ENCODE measurements around the gene DNAI4. TPM values are rescaled to one million over a fixed set of nuclear protein-coding genes. Genes with fewer than 3 reads are reported as not detected.
A peak's percentile ranks its signal among the peaks of the same experiment; 100 is the strongest.

DNAI4 gene
- total RNA-seq, 4 donors from 2014 or later, result 0.49 to 10.1 (median 4.7) TPM

GRCh38 chr1:66937529-66938234 lies 13.0 kb upstream of the DNAI4 start:
- H3K27me3 ChIP-seq, result no peaks in the 10 kb centered on the region
- H3K36me3 ChIP-seq, result no peaks in the 10 kb centered on the region
- H3K27ac ChIP-seq, result no peak overlapping the region
- WGBS, 2 donors (ENCODE audit: low coverage in 1 of 2), result 40 to 42% methylated on average over 1 of the region's 1 CpG
- no peak overlapping the region for H3K4me3 ChIP-seq
- TF ChIP-seq POLR2AphosphoS5 (IDR thresholded peaks at IDR 0.05), result no peak
- no peaks in the 10 kb centered on the region for H3K9me3 ChIP-seq
- no peak for ATAC-seq
- peaks cover 0 to 88% (median 13%) of the 10 kb centered on the region in 3 donors for H3K4me1 ChIP-seq

- peaks cover 3 to 87% (median 18%) of the 10 kb centered on the region in 3 donors for H3K4me1 ChIP-seq
- WGBS, 2 donors (ENCODE audit: low coverage in 1 of 2), result 58 to 70% methylated on average over 6 to 7 of the region's 7 CpGs
- TF ChIP-seq POLR2A (IDR thresholded peaks at IDR 0.05), result no peak
- no peak for TF ChIP-seq CTCF (IDR thresholded peaks at IDR 0.05)
- no peak for TF ChIP-seq POLR2AphosphoS5 (IDR thresholded peaks at IDR 0.05)
- no peak for TF ChIP-seq EP300 (IDR thresholded peaks at IDR 0.05)
- peak overlapping the region in 1 of 2 donors; percentile 11 for H3K4me3 ChIP-seq
- H3K27me3 ChIP-seq, result no peaks in the 10 kb centered on the region
- H3K27ac ChIP-seq, result peak overlapping the region in 1 of 4 donors; percentile 36
- ATAC-seq, result no peak
- no peaks in the 10 kb centered on the region for H3K9me3 ChIP-seq
- no peaks in the 10 kb centered on the region for H3K36me3 ChIP-seq
Observed at GRCh38 chr1:66933887-66934700, 9.4 kb upstream of the DNAI4 start.

- WGBS, 2 donors (ENCODE audit: low coverage in 1 of 2), result 44 to 45% methylated on average over 2 of the region's 2 CpGs
- no peak overlapping the region for H3K27ac ChIP-seq
- no peaks in the 10 kb centered on the region for H3K36me3 ChIP-seq
- TF ChIP-seq POLR2AphosphoS5 (IDR thresholded peaks at IDR 0.05) (no peak), CTCF (IDR thresholded peaks at IDR 0.05) (no peak), EP300 (IDR thresholded peaks at IDR 0.05) (no peak), POLR2A (IDR thresholded peaks at IDR 0.05) (no peak)
- H3K4me1 ChIP-seq, result peaks cover 3 to 86% (median 18%) of the 10 kb centered on the region in 3 donors
- no peaks in the 10 kb centered on the region for H3K9me3 ChIP-seq
- ATAC-seq, result no peak
- H3K4me3 ChIP-seq, result peak overlapping the region in 1 of 2 donors; percentile 91
- no peaks in the 10 kb centered on the region for H3K27me3 ChIP-seq
Observed at GRCh38 chr1:66932291-66932690, 7.6 kb upstream of the DNAI4 start.

- 0 to 34% methylated on average over 3 to 4 of the region's 4 CpGs for WGBS, 2 donors (ENCODE audit: low coverage in 1 of 2)
- no peak for ATAC-seq
- Histone ChIP-seq H3K27me3 (no peaks in the 10 kb centered on the region), H3K4me1 (peaks cover 3 to 86% (median 18%) of the 10 kb centered on the region in 3 donors), H3K36me3 (no peaks in the 10 kb centered on the region), H3K9me3 (no peaks in the 10 kb centered on the region), H3K4me3 (peak overlapping the region; percentile 56 to 91), H3K27ac (peak overlapping the region; percentile 72 to 98 (median 98))
- TF ChIP-seq POLR2A (IDR thresholded peaks at IDR 0.05), result no peak
- TF ChIP-seq POLR2AphosphoS5 (IDR thresholded peaks at IDR 0.05), result no peak
Observed at GRCh38 chr1:66931590-66931989, 6.9 kb upstream of the DNAI4 start.

GRCh38 chr1:66930823-66931174 lies 6.1 kb upstream of the DNAI4 start:
- Histone ChIP-seq H3K9me3 (no peaks in the 10 kb centered on the region), H3K27ac (peak overlapping the region; percentile 72 to 98 (median 98)), H3K27me3 (no peaks in the 10 kb centered on the region), H3K36me3 (no peaks in the 10 kb centered on the region), H3K4me1 (peaks cover 3 to 86% (median 18%) of the 10 kb centered on the region in 3 donors), H3K4me3 (peak overlapping the region; percentile 56 to 91)
- ATAC-seq, result no peak
- no peak for TF ChIP-seq POLR2A (IDR thresholded peaks at IDR 0.05)
- 0% methylated on average over 1 to 6 of the region's 6 CpGs for WGBS, 2 donors (ENCODE audit: low coverage in 1 of 2)

- Histone ChIP-seq H3K4me1 (peaks cover 3 to 83% (median 16%) of the 10 kb centered on the region in 3 donors), H3K4me3 (peak overlapping the region; percentile 56 to 91), H3K27me3 (no peaks in the 10 kb centered on the region), H3K9me3 (no peaks in the 10 kb centered on the region), H3K27ac (peak overlapping the region; percentile 72 to 98 (median 98)), H3K36me3 (no peaks in the 10 kb centered on the region)
- TF ChIP-seq CTCF (IDR thresholded peaks at IDR 0.05) (peak in 3 of 4 experiments; percentile 48 to 71 (median 69)), EP300 (IDR thresholded peaks at IDR 0.05) (no peak), POLR2A (IDR thresholded peaks at IDR 0.05) (peak; percentile 82 to 87), POLR2AphosphoS5 (IDR thresholded peaks at IDR 0.05) (peak; percentile 82)
- peak; percentile 89 for ATAC-seq
- WGBS, 2 donors (ENCODE audit: low coverage in 1 of 2), result 0% methylated on average over 5 of the region's 83 CpGs; no CpG with 5 or more reads in 1 of the 2 donors
Observed at GRCh38 chr1:66929999-66930822, 5.6 kb upstream of the DNAI4 start.
